Neural progenitor cell (in vitro differentiated cells): Measurements from ENCODE around the gene MARK3. TPM values are rescaled to one million over a fixed set of nuclear protein-coding genes. Genes with fewer than 3 reads are reported as not detected.
"Not testable (repeated sequence)": the region's sequence is repeated elsewhere in the genome, so short reads cannot be mapped to it uniquely, and the experiment has no call there.

Experiments used
- DNase-seq: peaks from one replicate; pipeline ENCODE4 v3.0.0-alpha.2; 2016; ENCODE audit warnings: low spot score
- H2AFZ ChIP-seq: fragments of 200-600 bp; sonication (generic); replicated peaks from 2 replicates; pipeline ENCODE4 v1.6.1; 2016; ENCODE audit warnings: antibody characterized with exemption
- H3F3A ChIP-seq: fragments of 200-600 bp; sonication (generic); 2 replicates; pipeline ENCODE4 v1.6.1; 2016; ENCODE audit warnings: antibody characterized with exemption, low read depth
- H3K27ac ChIP-seq: fragments of 200-600 bp; sonication (generic); 2 replicates; pipeline ENCODE4 v1.5.1; 2016; ENCODE audit warnings: mild to moderate bottlenecking
- H3K27me3 ChIP-seq: fragments of 200-600 bp; sonication (generic); 2 replicates; pipeline ENCODE4 v1.6.1; 2016; ENCODE audit warnings: mild to moderate bottlenecking, moderate library complexity
- H3K36me3 ChIP-seq: fragments of 200-600 bp; sonication (generic); 2 replicates; pipeline ENCODE4 v1.5.1; 2016
- H3K4me1 ChIP-seq: fragments of 200-600 bp; sonication (generic); 2 replicates; pipeline ENCODE4 v1.6.1; 2016; ENCODE audit warnings: mixed run types
- H3K4me2 ChIP-seq: fragments of 200-600 bp; sonication (generic); 2 replicates; pipeline ENCODE4 v1.6.1; 2016
- H3K4me3 ChIP-seq: fragments of 200-600 bp; sonication (generic); 2 replicates; pipeline ENCODE4 v1.5.1; 2016
- H3K79me2 ChIP-seq: fragments of 200-600 bp; sonication (generic); 2 replicates; pipeline ENCODE4 v1.6.1; 2016; ENCODE audit warnings: low read depth
- H3K9ac ChIP-seq: fragments of 200-600 bp; sonication (generic); 2 replicates; pipeline ENCODE4 v1.6.1; 2016
- H3K9me3 ChIP-seq: fragments of 200-600 bp; sonication (generic); 2 replicates; pipeline ENCODE4 v1.5.1; 2016; ENCODE audit warnings: low read depth
- H4K20me1 ChIP-seq: fragments of 200-600 bp; sonication (generic); 2 replicates; pipeline ENCODE4 v1.6.1; 2016; ENCODE audit warnings: low read depth
- H3K27ac Mint-ChIP-seq: 3 replicates; pipeline ENCODE4 v1.8.0; 2021; ENCODE audit warnings: mixed read lengths
- H3K27me3 Mint-ChIP-seq: 2 replicates; pipeline ENCODE4 v1.8.0; 2022; ENCODE audit warnings: low read depth, mild to moderate bottlenecking, inconsistent platforms, moderate library complexity, mixed read lengths; ENCODE audit not compliant: insufficient read depth
- H3K36me3 Mint-ChIP-seq: 3 replicates; pipeline ENCODE4 v1.8.0; 2021; ENCODE audit warnings: mixed read lengths
- H3K4me1 Mint-ChIP-seq: 3 replicates; pipeline ENCODE4 v1.8.0; 2021; ENCODE audit warnings: mixed read lengths
- H3K4me3 Mint-ChIP-seq: 3 replicates; pipeline ENCODE4 v1.8.0; 2021; ENCODE audit warnings: mild to moderate bottlenecking, moderate library complexity, mixed read lengths
- H3K9me3 Mint-ChIP-seq: 3 replicates; pipeline ENCODE4 v1.8.0; 2020; ENCODE audit warnings: mixed read lengths
- EZH2 ChIP-seq: fragments of 200-600 bp; sonication (generic); IDR thresholded peaks from 2 replicates; pipeline ENCODE4 v1.6.1; 2017; ENCODE audit warnings: antibody characterized with exemption, mild to moderate bottlenecking, moderate library complexity
- EZH2phosphoT487 ChIP-seq: fragments of 200-600 bp; sonication (generic); IDR thresholded peaks from 2 replicates; pipeline ENCODE4 v1.6.1; 2017; ENCODE audit warnings: antibody characterized with exemption
- total RNA-seq: library from RNA; depleted of rRNA; stranded (reverse); fragments of >200 nt; gene quantifications from 2 replicates; pipeline ENCODE4 v1.2.3, GENCODE V29; 2015; ENCODE audit warnings: low replicate concordance
- TF ChIP-seq, protein P1 (sequence below): fragments of 200-600 bp; sonication (generic); IDR thresholded peaks from 2 replicates; pipeline ENCODE4 v1.5.1; 2017; ENCODE audit warnings: antibody characterized with exemption, mild to moderate bottlenecking

Gene MARK3
- total RNA-seq, 1 donor from 2014 or later, result 80.7 TPM

DNA sequence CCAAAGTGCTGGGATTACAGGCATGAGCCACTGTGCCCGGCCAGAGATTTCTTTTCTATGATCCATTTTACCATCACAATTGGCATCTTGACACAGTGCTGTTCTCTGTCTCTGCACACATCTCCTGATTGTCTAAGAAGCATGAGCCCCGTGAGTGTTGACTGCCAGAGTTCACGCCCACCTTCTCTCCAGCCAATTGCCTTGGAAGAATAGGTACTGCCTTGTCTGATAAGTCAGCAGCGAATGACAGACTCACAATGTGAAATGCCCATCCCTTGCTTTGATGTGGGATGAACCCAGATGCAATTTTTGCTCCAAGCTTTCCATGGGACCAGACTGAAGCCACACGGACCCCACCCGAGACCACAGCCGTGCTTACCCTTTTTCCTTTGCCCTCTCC is 31.9 kb upstream of the MARK3 start:
- Mint-ChIP-seq H3K36me3 (no peaks in the 10 kb centered on the region), H3K27me3 (no peaks in the 10 kb centered on the region), H3K4me3 (no peak overlapping the region), H3K4me1 (no peaks in the 10 kb centered on the region), H3K27ac (no peak overlapping the region), H3K9me3 (peaks cover 3% of the 10 kb centered on the region)
- H3K27me3 ChIP-seq, result no peaks in the 10 kb centered on the region
- H3K9ac ChIP-seq, result no peak overlapping the region
- H3K79me2 ChIP-seq, result no peaks in the 10 kb centered on the region
- no peaks in the 10 kb centered on the region for H3F3A ChIP-seq
- no peaks in the 10 kb centered on the region for H3K9me3 ChIP-seq
- H3K27ac ChIP-seq, result no peak overlapping the region
- H3K36me3 ChIP-seq, result no peaks in the 10 kb centered on the region
- DNase-seq, result no peak
- H4K20me1 ChIP-seq, result no peaks in the 10 kb centered on the region
- no peak overlapping the region for H3K4me2 ChIP-seq
- no peak overlapping the region for H3K4me3 ChIP-seq
- H2AFZ ChIP-seq, result no peak overlapping the region
- no peaks in the 10 kb centered on the region for H3K4me1 ChIP-seq
- TF ChIP-seq EZH2phosphoT487, result no peak
- TF ChIP-seq EZH2, result no peak
- TF ChIP-seq, protein P1, sequence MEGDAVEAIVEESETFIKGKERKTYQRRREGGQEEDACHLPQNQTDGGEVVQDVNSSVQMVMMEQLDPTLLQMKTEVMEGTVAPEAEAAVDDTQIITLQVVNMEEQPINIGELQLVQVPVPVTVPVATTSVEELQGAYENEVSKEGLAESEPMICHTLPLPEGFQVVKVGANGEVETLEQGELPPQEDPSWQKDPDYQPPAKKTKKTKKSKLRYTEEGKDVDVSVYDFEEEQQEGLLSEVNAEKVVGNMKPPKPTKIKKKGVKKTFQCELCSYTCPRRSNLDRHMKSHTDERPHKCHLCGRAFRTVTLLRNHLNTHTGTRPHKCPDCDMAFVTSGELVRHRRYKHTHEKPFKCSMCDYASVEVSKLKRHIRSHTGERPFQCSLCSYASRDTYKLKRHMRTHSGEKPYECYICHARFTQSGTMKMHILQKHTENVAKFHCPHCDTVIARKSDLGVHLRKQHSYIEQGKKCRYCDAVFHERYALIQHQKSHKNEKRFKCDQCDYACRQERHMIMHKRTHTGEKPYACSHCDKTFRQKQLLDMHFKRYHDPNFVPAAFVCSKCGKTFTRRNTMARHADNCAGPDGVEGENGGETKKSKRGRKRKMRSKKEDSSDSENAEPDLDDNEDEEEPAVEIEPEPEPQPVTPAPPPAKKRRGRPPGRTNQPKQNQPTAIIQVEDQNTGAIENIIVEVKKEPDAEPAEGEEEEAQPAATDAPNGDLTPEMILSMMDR, result no peak

DNA sequence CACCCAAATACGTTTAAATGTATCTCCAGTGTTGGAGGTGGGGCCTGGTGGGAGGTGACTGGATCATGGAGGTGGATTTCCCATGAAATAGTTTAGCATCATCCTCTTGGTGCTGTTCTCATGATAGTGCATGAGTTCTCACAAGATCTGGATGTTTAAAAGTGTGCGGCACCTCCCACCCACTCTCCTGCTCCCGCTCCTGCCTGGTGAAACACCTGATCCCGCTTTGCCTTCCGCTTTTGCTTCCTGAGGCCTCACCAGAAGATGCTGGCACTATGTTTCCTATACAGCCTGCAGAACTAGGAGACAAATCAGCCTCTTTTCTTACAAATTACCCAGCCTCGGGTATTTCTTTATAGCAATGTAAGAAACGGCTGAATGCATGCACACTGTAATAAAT is 31.1 kb upstream of the MARK3 start:
- no peak for DNase-seq
- Histone ChIP-seq H3K27ac (no peak overlapping the region), H3F3A (no peaks in the 10 kb centered on the region), H3K36me3 (no peaks in the 10 kb centered on the region), H2AFZ (peak overlapping the region; percentile 10), H3K9ac (no peak overlapping the region), H3K27me3 (no peaks in the 10 kb centered on the region), H4K20me1 (no peaks in the 10 kb centered on the region), H3K4me2 (no peak overlapping the region), H3K79me2 (no peaks in the 10 kb centered on the region), H3K4me1 (no peaks in the 10 kb centered on the region), H3K4me3 (no peak overlapping the region), H3K9me3 (no peaks in the 10 kb centered on the region)
- peak overlapping the region; percentile 13 for H3K4me3 Mint-ChIP-seq
- no peaks in the 10 kb centered on the region for H3K4me1 Mint-ChIP-seq
- TF ChIP-seq EZH2 (no peak), EZH2phosphoT487 (no peak)
- TF ChIP-seq, protein P1, result no peak
- H3K36me3 Mint-ChIP-seq, result no peaks in the 10 kb centered on the region
- H3K27me3 Mint-ChIP-seq, result peaks cover 3% of the 10 kb centered on the region
- H3K9me3 Mint-ChIP-seq, result peaks cover 3% of the 10 kb centered on the region
- H3K27ac Mint-ChIP-seq, result no peak overlapping the region

DNA sequence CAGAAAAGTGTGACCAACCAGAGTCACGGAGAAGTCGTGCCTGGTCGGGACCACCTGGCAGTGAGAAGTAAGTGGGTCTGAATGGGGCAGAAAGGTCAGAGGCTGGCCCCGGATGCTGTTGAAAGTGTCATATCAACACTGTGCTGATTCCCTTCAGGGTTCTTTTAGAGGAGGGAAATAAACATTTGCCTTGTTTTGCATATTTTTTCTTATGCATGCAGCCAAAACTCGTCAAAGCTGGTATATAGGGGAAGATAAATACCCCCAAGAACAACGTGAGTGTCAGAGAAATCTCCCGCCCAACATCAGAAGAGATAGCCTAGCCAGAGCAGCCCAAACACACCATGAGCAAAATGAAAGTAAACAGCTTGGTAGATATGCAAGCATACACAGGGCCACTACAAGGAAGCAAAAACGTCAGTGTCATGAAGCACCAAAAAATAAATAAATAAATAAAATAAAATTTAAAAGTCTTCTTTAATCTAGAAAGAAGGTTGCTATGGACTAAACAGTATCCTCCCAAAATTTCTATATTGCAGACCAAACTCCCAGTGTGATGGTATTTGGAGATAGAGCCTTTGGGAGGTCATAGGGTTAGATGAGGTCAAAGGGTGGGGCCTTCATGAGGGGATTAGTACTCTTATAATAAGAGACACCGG is 29.1 kb upstream of the MARK3 start:
- Mint-ChIP-seq H3K4me1 (no peaks in the 10 kb centered on the region), H3K27ac (no peak overlapping the region), H3K9me3 (peaks cover 5% of the 10 kb centered on the region), H3K27me3 (peaks cover 4% of the 10 kb centered on the region), H3K36me3 (no peaks in the 10 kb centered on the region), H3K4me3 (no peak overlapping the region)
- no peaks in the 10 kb centered on the region for H3K79me2 ChIP-seq
- no peak overlapping the region for H3K4me3 ChIP-seq
- DNase-seq, result no peak
- no peaks in the 10 kb centered on the region for H4K20me1 ChIP-seq
- H3K27me3 ChIP-seq, result no peaks in the 10 kb centered on the region
- no peaks in the 10 kb centered on the region for H3F3A ChIP-seq
- H3K36me3 ChIP-seq, result no peaks in the 10 kb centered on the region
- no peak overlapping the region for H3K9ac ChIP-seq
- no peak overlapping the region for H2AFZ ChIP-seq
- no peak overlapping the region for H3K4me2 ChIP-seq
- H3K9me3 ChIP-seq, result no peaks in the 10 kb centered on the region
- H3K27ac ChIP-seq, result no peak overlapping the region
- H3K4me1 ChIP-seq, result no peaks in the 10 kb centered on the region
- no peak for TF ChIP-seq EZH2
- no peak for TF ChIP-seq EZH2phosphoT487
- TF ChIP-seq, protein P1, result no peak

DNA sequence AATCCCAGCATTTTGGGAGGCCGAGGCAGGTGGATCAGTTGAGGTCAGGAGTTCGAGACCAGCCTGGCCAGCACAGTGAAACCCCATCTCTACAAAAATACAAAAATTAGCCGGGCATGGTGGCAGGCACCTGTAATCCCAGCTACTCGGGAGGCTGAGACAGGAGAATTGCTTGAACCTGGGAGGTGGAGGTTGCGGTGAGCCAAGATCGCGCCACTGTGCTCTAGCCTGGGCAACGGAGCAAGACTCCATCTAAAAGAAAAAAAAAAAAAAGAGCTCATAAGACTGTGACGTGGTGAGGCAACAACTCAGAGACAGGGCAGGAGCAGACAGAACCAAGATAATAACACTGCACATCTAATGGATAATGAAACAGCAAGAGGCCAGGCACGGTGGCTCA is 27.7 kb upstream of the MARK3 start:
- not testable (repeated sequence) for H3K4me2 ChIP-seq, H2AFZ ChIP-seq, H3K27ac Mint-ChIP-seq, H3K27ac ChIP-seq, H3K79me2 ChIP-seq, H3K4me1 ChIP-seq, H3F3A ChIP-seq, H3K27me3 Mint-ChIP-seq, H3K27me3 ChIP-seq, H4K20me1 ChIP-seq, DNase-seq, H3K9ac ChIP-seq, H3K36me3 Mint-ChIP-seq, H3K9me3 ChIP-seq, H3K36me3 ChIP-seq, H3K4me3 Mint-ChIP-seq, H3K4me1 Mint-ChIP-seq, H3K4me3 ChIP-seq
- H3K9me3 Mint-ChIP-seq, result peaks cover 12% of the 10 kb centered on the region
